NK-92 (cell line): ENCODE results near the gene EML5.
"Not testable (repeated sequence)": the region's sequence is repeated elsewhere in the genome, so short reads cannot be mapped to it uniquely, and the experiment has no call there.

Experiments
- DNase-seq: peaks from one replicate; lab custom pipeline; 2025; ENCODE audit not compliant: unreplicated experiment; lab: John Stamatoyannopoulos, UW

EML5 gene

GRCh38 chr14:88792473-88793258 lies at the start of gene EML5:
TSS of gene EML5 (minus strand) at chr14:88792953. CDS start at chr14:88792503, 450 bp downstream.
- no peak for DNase-seq

GRCh38 chr14:88842414-88842813 lies 49.7 kb upstream of the EML5 start:
- no peak for DNase-seq

GRCh38 chr14:88841741-88842140 lies 49.0 kb upstream of the EML5 start:
- no peak for DNase-seq

- no peak for DNase-seq
These were observed 48.2 kb upstream of the EML5 start for GRCh38 chr14:88840926-88841325.

- no peak for DNase-seq
These were observed 45.3 kb upstream of the EML5 start for GRCh38 chr14:88838015-88838414.

GRCh38 chr14:88837495-88837894 lies 44.7 kb upstream of the EML5 start:
- DNase-seq, result no peak

GRCh38 chr14:88835661-88836060 lies 42.9 kb upstream of the EML5 start:
- DNase-seq, result no peak

- DNase-seq, result no peak
These were observed 42.2 kb upstream of the EML5 start for GRCh38 chr14:88834883-88835431.

- DNase-seq, result no peak
These were observed 38.5 kb upstream of the EML5 start for GRCh38 chr14:88831284-88831683.

- DNase-seq, result no peak
These were observed 37.0 kb upstream of the EML5 start for GRCh38 chr14:88829685-88830302.

- DNase-seq, result no peak
These were observed 36.4 kb upstream of the EML5 start for GRCh38 chr14:88829188-88829587.

GRCh38 chr14:88825503-88825902 lies 32.8 kb upstream of the EML5 start:
- no peak for DNase-seq

- DNase-seq, result no peak
These were observed 32.3 kb upstream of the EML5 start for GRCh38 chr14:88825078-88825458.

GRCh38 chr14:88824314-88825077 lies 31.7 kb upstream of the EML5 start, which contains the start of gene TTC8:
TSS of gene TTC8 (plus strand) at chr14:88824651. CDS start at chr14:88824708, 57 bp downstream.
- peak; percentile 8 for DNase-seq

GRCh38 chr14:88823968-88824313 lies 31.2 kb upstream of the EML5 start:
- no peak for DNase-seq

GRCh38 chr14:88821888-88822287 lies 29.1 kb upstream of the EML5 start:
- no peak for DNase-seq

GRCh38 chr14:88821378-88821777 lies 28.6 kb upstream of the EML5 start:
- DNase-seq, result no peak

- DNase-seq, result not testable (repeated sequence)
These were observed 26.9 kb upstream of the EML5 start for GRCh38 chr14:88819674-88820073.

- DNase-seq, result no peak
These were observed 25.3 kb upstream of the EML5 start for GRCh38 chr14:88818018-88818417.

GRCh38 chr14:88815980-88816379 lies 23.2 kb upstream of the EML5 start:
- DNase-seq, result no peak

- no peak for DNase-seq
These were observed 15.6 kb upstream of the EML5 start for GRCh38 chr14:88808359-88808758.

- no peak for DNase-seq
These were observed 11.7 kb upstream of the EML5 start for GRCh38 chr14:88804477-88804876.
